Lower leg skin (tissue), 3 donors: ENCODE measurements around the gene OLFML2B.

Experiments
- CTCF ChIP-seq, 3 donors: fragments of 450-650 bp; IDR thresholded peaks; one replicate each; pipeline ENCODE4 v1.5.1; 2016; ENCODE audit warnings: antibody characterized with exemption in 3 of 3, mild to moderate bottlenecking in 3 of 3, moderate library complexity in 2 of 3
- POLR2A ChIP-seq, 2 donors: fragments of 450-650 bp; IDR thresholded peaks; one replicate each; pipeline ENCODE4 v1.6.1; 2016 to 2017; ENCODE audit warnings: antibody characterized with exemption in 2 of 2, mild to moderate bottlenecking in 1 of 2, moderate library complexity in 1 of 2

- TF ChIP-seq CTCF (IDR thresholded peaks at IDR 0.05): no peak
- TF ChIP-seq POLR2A (IDR thresholded peaks at IDR 0.05): no peak
These were observed 36.6 kb upstream of the OLFML2B start for GRCh38 chr1:162060314-162060713.
